CD14-positive monocyte (primary cell): ENCODE results near the gene RGS2. TPM values are rescaled to one million over a fixed set of nuclear protein-coding genes. Genes with fewer than 3 reads are reported as not detected.

ENCODE experiments used
- DNase-seq, 3 donors: peaks; one replicate each; pipeline ENCODE4 v3.0.0-alpha.2; 2011 to 2022
- H2AFZ ChIP-seq: 2 replicates; pipeline ENCODE4 v1.6.0; 2012; ENCODE audit warnings: mild to moderate bottlenecking, low read depth, low read length, inconsistent platforms; ENCODE audit not compliant: insufficient read depth, poor library complexity, severe bottlenecking
- H3K27ac ChIP-seq, 2 donors: 1 replicate in 1 of 2; 2 replicates in 1 of 2; pipeline ENCODE4 v1.5.1; 2012 to 2013; ENCODE audit warnings: low read length in 2 of 2, control low read depth in 1 of 2, inconsistent platforms in 1 of 2, low read depth in 1 of 2, mild to moderate bottlenecking in 1 of 2
- H3K27me3 ChIP-seq, 2 donors: one replicate each; pipeline versions ENCODE4 v1.6.0 to v1.6.1; 2011 to 2013; ENCODE audit warnings: low read length in 2 of 2; ENCODE audit not compliant: control insufficient read depth in 2 of 2, insufficient read depth in 2 of 2
- H3K36me3 ChIP-seq, 2 donors: replicated peaks in 1 of 2; 1 replicate in 1 of 2; 2 replicates in 1 of 2; pipeline versions ENCODE4 v1.5.1 to v1.6.1; 2012 to 2013; ENCODE audit warnings: low read length in 2 of 2, control low read depth in 1 of 2, inconsistent platforms in 1 of 2, mild to moderate bottlenecking in 1 of 2; ENCODE audit not compliant: insufficient read depth in 2 of 2, control insufficient read depth in 1 of 2
- H3K4me1 ChIP-seq, 2 donors: 1 replicate in 1 of 2; 2 replicates in 1 of 2; pipeline versions ENCODE4 v1.5.1 to v1.6.1; 2012 to 2013; ENCODE audit warnings: low read length in 2 of 2, control low read depth in 1 of 2, inconsistent platforms in 1 of 2, mild to moderate bottlenecking in 1 of 2, moderate library complexity in 1 of 2; ENCODE audit not compliant: insufficient read depth in 2 of 2, control insufficient read depth in 1 of 2
- H3K4me2 ChIP-seq: replicated peaks from 2 replicates; pipeline ENCODE3; 2012; ENCODE audit warnings: low read length, moderate library complexity, mild to moderate bottlenecking; ENCODE audit not compliant: poor library complexity, severe bottlenecking; ENCODE audit errors: extremely low read depth
- H3K4me3 ChIP-seq, 3 experiments: fragments of 200-600 bp in 1 of 3; sonication (generic) in 1 of 3; replicated peaks in 1 of 3; 1 replicate in 2 of 3; 2 replicates in 1 of 3; pipeline ENCODE4 v1.5.1; 2011 to 2013; ENCODE audit warnings: low read length in 3 of 3, mild to moderate bottlenecking in 3 of 3, control low read depth in 2 of 3, low read depth in 2 of 3, inconsistent platforms in 1 of 3, moderate library complexity in 1 of 3
- H3K79me2 ChIP-seq: 2 replicates; pipeline ENCODE4 v1.6.0; 2012; ENCODE audit warnings: mild to moderate bottlenecking, control low read depth, inconsistent platforms, low read length, moderate library complexity; ENCODE audit not compliant: insufficient read depth
- H3K9ac ChIP-seq: 2 replicates; pipeline ENCODE4 v1.6.0; 2017; ENCODE audit warnings: low read length, mild to moderate bottlenecking; ENCODE audit not compliant: insufficient read depth, poor library complexity, severe bottlenecking
- H3K9me3 ChIP-seq, 2 donors: replicated peaks in 1 of 2; 1 replicate in 1 of 2; 2 replicates in 1 of 2; pipeline versions ENCODE4 v1.5.1 to v1.6.1; 2012 to 2013; ENCODE audit warnings: low read length in 2 of 2, control low read depth in 1 of 2; ENCODE audit not compliant: control insufficient read depth in 1 of 2, insufficient read depth in 1 of 2
- H4K20me1 ChIP-seq: 2 replicates; pipeline ENCODE4 v1.6.0; 2012; ENCODE audit warnings: mild to moderate bottlenecking, low read length, control low read depth, moderate library complexity; ENCODE audit not compliant: insufficient read depth
- H3K27ac Mint-ChIP-seq, 7 donors: one replicate each; pipeline ENCODE4 v1.8.0; 2020; ENCODE audit warnings: mild to moderate bottlenecking in 7 of 7, mixed read lengths in 7 of 7, moderate library complexity in 6 of 7, inconsistent platforms in 2 of 7
- H3K27me3 Mint-ChIP-seq, 3 donors: one replicate each; pipeline ENCODE4 v1.8.0; 2021 to 2022; ENCODE audit warnings: low read depth in 3 of 3, mild to moderate bottlenecking in 3 of 3, mixed read lengths in 3 of 3, moderate library complexity in 3 of 3, inconsistent platforms in 1 of 3
- H3K36me3 Mint-ChIP-seq, 2 donors: one replicate each; pipeline ENCODE4 v1.8.0; 2020; ENCODE audit warnings: mixed read lengths in 2 of 2, inconsistent platforms in 1 of 2, mild to moderate bottlenecking in 1 of 2
- H3K4me1 Mint-ChIP-seq: one replicate; pipeline ENCODE4 v1.8.0; 2020; ENCODE audit warnings: mild to moderate bottlenecking, mixed read lengths
- H3K4me3 Mint-ChIP-seq, 2 donors: one replicate each; pipeline ENCODE4 v1.8.0; 2020; ENCODE audit warnings: mild to moderate bottlenecking in 2 of 2, mixed read lengths in 2 of 2, moderate library complexity in 1 of 2
- H3K9me3 Mint-ChIP-seq, 7 donors: one replicate each; pipeline ENCODE4 v1.8.0; 2020 to 2022; ENCODE audit warnings: mixed read lengths in 7 of 7, mild to moderate bottlenecking in 6 of 7, moderate library complexity in 6 of 7, inconsistent platforms in 2 of 7
- CTCF ChIP-seq: fragments of 200-600 bp; IDR thresholded peaks from one replicate; pipeline ENCODE4 v1.8.0; 2022; ENCODE audit warnings: antibody characterized with exemption, mild to moderate bottlenecking
- WGBS: methylation state at CpG from one replicate; pipeline ENCODE4 v1.1.5; 2013; ENCODE audit warnings: missing lambda C conversion rate; ENCODE audit not compliant: insufficient coverage; 5-methylcytosine and 5-hydroxymethylcytosine counted together
- intact Hi-C, 2 donors: fragments of 100-400 bp; cut with micrococcal nuclease; formaldehyde crosslinking; loops; one replicate each; pipeline versions ENCODE4 v1.15.0 to v1.15.1; 2023
- polyA plus RNA-seq, 3 donors: library from polyadenylated mRNA; depleted of rRNA in 1 of 3; unstranded in 2 of 3; stranded (reverse) in 1 of 3; fragments of 300-500 nt in 2 of 3; fragments of >200 nt in 1 of 3; fragmentation: Illumina TruSeq in 2 of 3; gene quantifications; 1 replicate in 2 of 3; 2 replicates in 1 of 3; pipeline ENCODE4 v1.2.3, GENCODE V29; 2012 to 2021

The RGS2 gene
- polyA plus RNA-seq, 3 donors, result 974 to 3,307 (median 1,708) TPM

GRCh38 chr1:192826791-192827546, 18.1 kb downstream of the RGS2 start:
- H3K4me1 Mint-ChIP-seq, result peaks cover 16% of the 10 kb centered on the region
- peaks cover 0 to 1% (median 0%) of the 10 kb centered on the region in 7 donors for H3K9me3 Mint-ChIP-seq
- no peak overlapping the region for H3K4me3 Mint-ChIP-seq
- Histone ChIP-seq H3K4me1 (peaks cover under 1 to 1% of the 10 kb centered on the region in 2 donors), H3K27me3 (no peaks in the 10 kb centered on the region), H3K4me3 (no peak overlapping the region), H3K27ac (no peak overlapping the region), H3K79me2 (no peaks in the 10 kb centered on the region), H4K20me1 (no peaks in the 10 kb centered on the region), H3K36me3 (no peaks in the 10 kb centered on the region), H3K4me2 (no peak overlapping the region), H3K9me3 (no peaks in the 10 kb centered on the region), H2AFZ (no peak overlapping the region), H3K9ac (no peak overlapping the region)
- no peaks in the 10 kb centered on the region for H3K36me3 Mint-ChIP-seq
- no peak for DNase-seq
- intact Hi-C loops, result no loop called here
- peaks cover 2 to 3% (median 2%) of the 10 kb centered on the region in 3 donors for H3K27me3 Mint-ChIP-seq
- WGBS, result 89% methylated on average over 3 of the region's 4 CpGs
- no peak for TF ChIP-seq CTCF
- H3K27ac Mint-ChIP-seq, result no peak overlapping the region

GRCh38 chr1:192830595-192831246, 21.9 kb downstream of the RGS2 start:
- Histone ChIP-seq H3K4me2 (no peak overlapping the region), H3K9ac (no peak overlapping the region), H3K36me3 (no peaks in the 10 kb centered on the region), H3K27ac (no peak overlapping the region), H3K79me2 (no peaks in the 10 kb centered on the region), H2AFZ (no peak overlapping the region), H4K20me1 (no peaks in the 10 kb centered on the region), H3K9me3 (no peaks in the 10 kb centered on the region), H3K27me3 (no peaks in the 10 kb centered on the region), H3K4me1 (no peaks in the 10 kb centered on the region), H3K4me3 (no peak overlapping the region)
- Mint-ChIP-seq H3K36me3 (no peaks in the 10 kb centered on the region), H3K27ac (peak overlapping the region in 2 of 7 donors; percentile 40 to 73), H3K4me1 (peaks cover 14% of the 10 kb centered on the region), H3K9me3 (peaks cover 0 to 1% (median 0%) of the 10 kb centered on the region in 7 donors), H3K4me3 (no peak overlapping the region), H3K27me3 (peaks cover 2 to 3% (median 2%) of the 10 kb centered on the region in 3 donors)
- DNase-seq, result no peak
- no peak for TF ChIP-seq CTCF
- WGBS, result 80% methylated on average over 1 of the region's 6 CpGs
- intact Hi-C loops, result no loop called here
